ENCODE measurements around the gene CEP72.

The CEP72 gene

DNA sequence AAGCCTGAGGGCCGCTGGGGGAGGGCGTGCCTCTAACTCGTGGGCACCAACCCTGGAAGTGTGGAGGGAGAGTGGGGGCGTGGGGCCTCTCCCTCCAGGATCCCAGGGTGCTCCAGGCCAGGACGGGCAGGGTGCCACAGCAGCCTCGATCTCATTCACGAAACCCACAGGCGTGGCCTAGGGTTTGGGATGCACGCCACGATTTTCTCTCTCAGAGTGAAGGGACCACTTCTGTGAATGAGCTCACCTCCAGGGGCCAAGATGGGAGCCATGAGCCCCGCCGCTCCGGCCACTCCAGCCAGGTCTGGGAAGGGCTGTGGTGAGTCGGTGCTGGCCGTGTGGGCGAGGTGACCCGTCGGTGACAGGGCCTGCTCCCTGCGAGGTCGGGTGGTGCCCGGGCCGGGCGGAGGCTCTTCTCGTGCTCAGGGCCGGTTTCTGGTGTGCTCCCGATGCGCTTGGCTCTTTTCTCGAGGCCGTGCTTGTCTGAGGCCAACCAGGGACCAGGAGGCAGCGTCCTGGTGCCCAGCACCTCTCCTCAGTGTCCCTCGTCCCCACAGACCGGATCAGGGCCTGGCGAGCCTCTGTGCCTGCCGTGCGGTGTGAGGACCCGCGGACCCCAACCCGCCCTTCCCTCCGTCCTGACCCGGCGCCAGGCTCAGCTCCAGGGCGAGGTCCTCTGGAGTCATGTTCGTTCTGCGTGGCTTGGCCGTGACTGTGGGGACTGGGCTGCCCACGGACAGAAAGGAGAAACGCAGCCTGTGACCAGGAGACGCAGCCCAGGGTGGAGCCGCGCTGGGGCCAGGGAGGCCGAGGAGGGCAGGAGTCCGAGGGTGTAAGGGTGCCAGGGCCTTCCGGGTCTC lies 50.0 kb downstream of the CEP72 start:
- DNase-seq = no peak

DNA sequence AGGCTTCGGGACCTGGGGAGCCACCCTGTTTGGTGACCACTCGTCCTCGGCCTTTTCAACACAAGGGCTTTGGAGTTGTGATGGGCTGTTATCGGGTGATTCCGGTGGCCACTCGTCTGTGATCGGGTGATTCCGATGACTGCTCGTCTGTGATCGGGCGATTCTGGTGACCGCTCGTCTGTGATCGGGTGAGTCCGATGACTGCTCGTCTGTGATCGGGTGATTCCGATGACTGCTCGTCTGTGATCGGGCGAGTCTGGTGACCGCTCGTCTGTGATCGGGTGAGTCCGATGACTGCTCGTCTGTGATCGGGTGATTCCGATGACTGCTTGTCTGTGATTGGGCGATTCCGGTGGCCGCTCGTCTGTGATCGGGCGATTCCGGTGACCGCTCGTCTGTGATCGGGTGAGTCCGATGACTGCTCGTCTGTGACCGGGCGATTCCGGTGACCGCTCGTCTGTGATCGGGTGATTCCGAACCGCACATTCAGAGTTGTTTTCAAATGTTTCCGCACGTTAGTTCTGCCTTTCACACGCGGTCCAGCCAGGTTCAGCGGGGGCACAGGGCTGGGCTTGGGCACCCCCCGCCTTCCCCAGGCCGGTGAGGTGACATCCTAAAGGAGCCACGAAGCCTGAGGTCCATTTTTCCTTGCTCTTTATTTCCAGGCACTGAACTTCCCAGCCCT lies 50.8 kb downstream of the CEP72 start:
- DNase-seq = no peak

DNA sequence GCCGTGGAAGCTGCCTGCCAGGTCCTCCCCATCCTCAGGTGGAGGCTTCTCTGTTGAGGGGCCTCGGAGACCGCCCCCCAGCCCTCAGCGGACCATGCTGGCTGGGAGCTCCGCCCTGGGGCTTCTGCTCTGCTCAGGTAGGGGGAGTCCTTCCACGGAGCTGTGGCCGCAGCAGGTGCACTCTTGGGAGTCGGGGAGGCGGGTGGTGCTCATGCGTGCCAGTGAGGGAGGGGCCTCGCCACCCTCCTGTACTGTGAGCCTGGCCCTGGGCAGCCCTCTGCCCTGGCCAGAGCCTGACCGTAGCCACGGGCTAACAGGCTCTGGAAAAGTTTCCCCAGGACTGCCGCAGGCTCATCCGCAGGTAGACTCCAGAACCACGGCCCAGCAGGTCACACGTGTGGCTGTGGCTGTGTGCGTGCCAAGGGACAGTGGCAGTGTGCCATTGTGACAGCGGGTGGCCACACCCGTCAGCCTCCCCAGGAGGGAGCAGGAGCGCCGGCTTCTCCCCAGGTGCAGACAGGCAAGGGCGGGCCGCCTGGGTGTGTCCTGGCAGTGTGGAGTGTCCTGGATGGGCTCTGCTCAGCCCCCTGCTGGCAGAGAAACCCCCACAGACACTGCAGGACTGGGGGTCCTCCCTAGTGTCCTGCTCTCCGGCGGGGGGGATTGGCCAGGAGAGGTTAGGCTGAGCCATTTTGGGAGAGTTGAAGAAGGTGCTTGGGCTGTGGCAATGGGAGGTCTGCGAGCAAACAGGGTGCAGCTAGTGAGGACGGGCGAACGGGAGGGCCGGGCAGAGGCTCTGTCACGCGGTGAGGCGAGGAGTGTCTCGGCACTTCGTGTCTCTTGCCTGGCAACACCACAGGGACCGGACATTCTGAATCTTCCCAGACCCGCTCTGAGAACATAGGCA lies 51.5 kb downstream of the CEP72 start:
- DNase-seq = no peak

DNA sequence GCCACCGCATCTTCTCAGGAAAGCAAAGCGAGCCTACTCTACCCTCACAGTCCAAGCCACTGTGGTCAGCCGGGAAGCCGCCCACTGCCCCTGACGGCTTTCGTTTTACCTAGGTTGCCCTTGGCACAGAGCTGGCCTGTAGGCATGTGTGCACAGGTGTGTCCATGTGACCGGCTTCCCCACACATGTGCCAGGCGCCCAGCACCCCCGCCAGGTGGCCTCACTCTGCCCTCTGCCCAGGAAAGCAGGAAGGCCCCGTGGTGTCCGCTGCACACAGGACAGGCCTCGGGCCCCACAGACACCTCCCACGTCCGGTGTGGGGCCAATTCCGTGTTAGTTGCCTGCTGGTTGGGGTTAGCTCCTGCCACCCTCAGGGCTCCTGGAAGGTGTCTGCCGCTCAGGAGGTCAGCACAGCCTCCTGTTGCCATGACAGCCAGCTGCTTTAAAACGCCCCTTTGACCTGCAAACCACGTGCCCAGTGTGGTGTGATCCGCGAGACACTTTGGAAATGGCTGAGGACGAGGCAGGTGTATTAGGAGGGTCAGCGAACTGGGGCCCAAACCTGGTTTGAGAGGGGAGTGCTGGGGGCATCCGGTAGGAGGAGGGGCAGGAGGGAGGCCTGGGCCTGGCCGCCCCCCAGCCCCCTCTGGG lies 52.3 kb downstream of the CEP72 start:
- no peak for DNase-seq

DNA sequence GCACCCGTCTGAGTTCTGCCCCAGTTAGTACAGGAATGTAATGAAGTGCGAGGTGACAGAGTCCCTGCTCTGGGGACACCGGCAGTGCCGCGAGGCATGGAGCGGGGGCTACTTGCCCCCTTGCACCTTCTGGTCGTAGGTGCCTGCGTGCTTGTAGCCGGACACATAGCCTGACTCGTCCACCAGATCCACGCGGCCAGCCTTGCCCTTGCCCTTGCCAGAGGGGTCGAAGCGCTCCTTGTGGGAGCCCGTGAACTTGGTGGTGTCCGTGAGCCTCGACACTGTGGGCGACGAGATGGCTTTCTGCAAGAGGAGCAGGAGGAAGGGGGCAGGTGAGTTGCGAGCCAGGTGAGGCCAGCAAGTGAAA lies 52.8 kb downstream of the CEP72 start:
- DNase-seq = no peak

DNA sequence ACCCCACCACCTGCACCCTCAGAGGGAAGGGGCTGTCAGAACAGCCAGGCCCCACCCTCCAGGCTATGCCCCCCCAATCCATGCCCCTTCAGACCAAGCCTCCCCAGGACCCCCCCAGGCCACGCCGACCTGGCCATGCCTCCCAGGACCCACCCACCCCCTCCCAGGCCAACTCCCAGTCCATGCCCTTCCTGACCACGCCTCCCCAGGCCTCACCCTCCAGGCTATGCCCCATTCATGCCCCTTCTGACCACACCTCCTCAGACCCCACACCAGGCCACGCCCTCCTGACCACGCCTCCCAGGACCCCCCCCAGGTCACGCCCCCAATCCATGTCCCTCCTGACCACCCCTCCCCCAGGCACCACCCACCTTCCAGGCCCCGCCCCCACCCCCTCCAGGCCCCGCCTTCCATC lies 53.4 kb downstream of the CEP72 start:
- DNase-seq = no peak

DNA sequence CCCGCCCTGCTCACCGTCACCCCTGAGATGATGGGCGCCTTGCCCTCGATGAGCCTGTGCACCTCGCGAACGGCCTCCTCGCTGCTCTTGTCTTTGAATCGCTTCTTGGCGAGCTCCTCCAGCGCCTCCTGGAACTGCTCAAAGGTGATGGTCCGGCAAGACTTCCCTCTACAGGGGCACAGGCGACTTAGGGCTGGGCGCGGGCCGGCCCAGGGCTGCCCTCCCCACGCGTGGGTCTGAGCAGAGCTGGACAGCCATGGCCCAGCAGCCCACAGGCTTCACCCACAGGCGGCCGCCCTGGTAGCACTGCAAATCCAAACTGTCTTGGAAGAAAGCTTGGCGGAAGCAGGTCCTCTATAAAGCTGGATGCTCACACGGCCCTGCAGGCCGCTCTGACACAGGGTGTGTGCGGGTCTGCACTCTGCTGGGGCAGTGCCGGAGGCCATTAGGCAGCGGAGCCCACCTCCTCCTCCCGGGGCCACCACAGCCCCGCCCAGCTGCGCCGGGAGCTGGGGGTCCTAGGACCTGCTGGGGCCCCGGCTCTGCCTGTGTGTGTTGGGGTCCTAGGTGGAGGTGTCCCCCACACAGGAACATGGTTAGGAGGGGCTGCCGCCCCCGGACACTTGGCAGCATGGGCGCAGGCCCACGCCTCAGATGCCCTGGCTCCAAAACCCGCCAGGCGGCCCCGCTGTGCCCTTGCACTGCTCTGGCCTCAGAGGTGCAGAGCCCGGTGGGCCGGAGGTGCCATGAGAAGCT lies 54.0 kb downstream of the CEP72 start:
- DNase-seq = no peak

DNA sequence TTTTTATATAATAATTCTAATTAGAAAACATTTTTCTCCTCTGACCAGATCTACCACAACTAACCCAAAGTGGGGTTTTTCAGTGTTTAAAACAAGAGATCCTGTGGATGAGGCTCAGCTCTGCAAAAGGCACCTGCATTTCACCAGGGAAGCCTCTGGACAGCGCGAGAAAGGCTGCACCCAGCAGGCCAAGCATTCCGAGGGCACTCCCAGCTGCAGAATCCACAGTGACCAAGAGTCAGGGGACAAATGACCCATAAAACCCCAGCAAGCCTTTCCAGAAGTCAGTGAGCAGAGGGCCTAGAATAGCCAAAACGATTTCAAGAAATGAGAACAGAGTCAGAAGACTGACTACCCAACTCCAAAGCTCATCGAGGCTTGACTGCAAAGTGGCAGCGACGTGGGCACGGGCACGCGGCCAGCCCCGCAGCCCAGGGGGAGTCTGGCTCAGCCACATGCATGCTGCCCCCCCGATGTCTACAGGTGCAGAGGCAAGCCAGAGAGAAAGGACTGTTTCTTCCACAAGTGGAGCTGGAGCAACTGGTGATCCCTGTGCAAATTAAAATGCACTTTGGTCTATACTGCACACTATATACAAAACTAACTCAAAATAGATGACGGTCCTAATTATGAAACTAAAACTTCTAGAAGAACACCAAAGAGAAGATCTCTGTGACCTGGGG lies 54.8 kb downstream of the CEP72 start:
- DNase-seq = no peak

DNA sequence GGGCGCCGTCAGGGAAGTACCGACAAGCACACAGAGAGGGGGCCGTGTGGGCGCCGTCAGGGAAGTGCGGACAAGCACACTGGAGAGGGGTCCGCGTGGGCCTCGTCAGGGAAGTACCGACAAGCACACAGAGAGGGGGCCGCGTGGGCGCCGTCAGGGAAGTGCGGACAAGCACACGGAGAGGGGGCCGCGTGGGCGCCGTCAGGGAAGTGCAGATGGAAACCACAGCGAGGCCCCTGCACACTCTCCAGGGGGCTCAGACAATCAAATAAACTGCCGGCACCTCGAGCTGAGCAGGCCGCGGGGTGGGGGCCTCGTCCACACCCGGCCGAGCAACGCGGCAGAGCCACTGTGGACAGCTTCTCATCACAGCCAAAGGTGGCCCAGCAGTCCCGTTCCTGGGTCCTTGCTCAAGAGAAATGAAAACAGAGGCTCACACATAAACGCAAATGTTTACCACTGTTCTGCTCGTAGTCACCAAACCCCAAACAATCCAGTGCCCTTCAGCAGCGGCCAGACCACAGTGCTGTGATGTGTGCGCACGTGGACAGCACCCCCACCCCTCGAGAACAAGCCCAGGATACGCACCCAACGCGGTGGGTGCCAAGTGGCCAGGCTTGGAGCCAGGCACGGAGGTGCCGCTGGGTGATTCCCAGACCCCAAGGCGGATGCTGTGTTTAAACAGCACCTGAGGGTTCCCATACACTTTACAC lies 56.3 kb downstream of the CEP72 start:
- DNase-seq = no peak

DNA sequence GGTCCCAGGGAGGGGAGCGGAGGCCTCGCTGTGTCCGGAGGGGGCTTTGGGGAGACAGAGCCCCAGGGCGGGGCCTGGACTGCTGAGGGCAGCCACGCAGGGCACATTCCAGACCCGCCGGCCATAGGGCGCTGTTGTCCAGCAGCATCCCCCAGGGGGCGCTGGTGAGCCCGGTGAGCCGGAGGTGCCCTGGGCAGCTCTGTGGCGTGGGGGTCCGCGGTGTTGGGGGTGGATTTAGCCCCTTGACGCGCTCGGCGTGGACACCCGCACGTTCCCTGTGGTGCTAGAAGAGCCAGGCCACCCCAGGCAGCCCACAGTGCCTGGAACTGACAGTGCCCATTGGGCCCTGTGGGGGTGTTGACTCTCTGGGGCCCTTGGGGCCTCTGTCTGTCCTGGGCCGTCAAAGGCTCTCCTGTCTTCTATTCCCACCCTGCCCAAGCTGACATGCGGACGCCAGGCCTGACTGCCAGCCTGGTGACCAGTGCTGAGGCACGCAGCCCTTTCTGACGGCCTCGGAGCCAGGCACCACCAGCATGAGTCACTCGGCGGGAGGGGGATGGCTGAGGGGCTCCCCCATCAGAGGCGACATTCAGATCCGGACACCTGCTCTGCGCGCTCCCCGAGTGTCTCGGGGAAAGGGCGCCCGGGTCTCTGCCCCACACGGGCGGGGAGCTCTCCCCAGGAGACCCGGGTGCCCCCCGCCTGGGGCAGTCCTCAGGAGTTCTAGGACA lies 57.1 kb downstream of the CEP72 start:
- DNase-seq = no peak

DNA sequence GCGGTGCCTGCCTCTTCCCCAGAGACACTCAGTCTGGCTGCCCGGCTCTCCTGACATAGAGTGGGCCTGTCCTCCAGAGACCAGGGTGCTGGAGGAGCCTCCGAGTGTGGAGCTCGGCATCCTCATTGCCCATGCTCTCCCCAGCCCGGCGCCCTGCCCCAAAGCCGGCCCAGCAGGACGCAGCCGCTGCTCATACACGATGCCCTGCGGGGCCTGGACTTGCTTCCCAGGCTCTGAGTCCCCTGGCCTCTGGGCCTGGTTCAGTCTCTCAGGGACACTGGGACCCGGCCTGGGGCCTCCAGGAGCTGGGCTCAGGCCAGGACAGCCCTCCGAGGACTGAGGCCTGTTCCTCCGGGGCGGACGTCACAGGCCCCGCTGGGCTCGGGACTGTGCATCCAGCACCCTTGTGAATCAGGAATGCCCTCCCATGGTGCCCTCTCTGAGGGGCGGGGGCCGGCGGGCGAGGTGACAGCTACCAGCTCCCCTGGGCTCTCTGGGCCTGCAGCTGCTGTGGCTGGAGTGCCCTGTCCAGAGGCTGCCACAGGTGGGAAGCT lies 57.8 kb downstream of the CEP72 start:
- DNase-seq = no peak

DNA sequence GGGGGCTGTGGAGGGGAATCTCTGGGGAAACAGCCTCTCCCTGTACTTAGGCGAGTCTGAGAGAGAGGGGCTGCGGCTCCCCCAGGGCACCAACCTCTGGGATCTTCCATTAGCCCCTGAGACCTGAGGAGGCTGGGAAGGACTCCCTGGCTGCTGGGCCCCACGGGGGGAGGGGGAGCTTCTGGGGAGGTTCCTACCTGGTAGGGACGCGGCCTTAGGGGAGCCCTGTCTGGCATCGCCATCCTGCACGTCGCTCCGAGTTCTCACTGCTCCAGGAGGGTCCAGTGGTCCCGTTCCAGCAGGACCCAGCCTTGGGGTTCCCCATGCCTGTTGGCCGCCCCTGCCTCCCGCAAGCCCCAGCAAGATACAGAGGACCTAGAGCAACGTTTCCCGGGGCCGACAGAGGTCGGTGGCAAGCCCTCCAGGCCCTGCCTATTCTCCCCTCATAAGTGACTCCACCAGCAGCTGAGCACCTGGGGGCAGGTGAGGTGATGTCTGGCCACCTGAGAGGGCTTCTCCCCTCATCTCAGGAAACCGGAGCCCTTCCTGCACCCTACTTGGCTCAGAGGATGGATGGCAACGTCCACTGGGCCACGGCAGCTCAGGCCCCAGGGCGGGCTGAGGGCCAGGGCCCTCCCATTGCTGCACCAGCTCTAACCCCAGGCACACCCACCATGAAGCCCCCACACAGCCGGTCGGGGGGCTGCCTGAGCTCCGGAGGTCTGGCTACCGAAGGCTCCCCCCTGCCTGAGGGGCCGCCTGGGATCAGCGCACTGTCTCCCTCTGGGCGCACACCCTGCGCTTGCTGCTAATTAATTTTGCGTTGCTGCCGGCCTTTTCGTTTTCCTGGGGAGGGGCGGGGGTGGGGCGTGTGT lies 58.5 kb downstream of the CEP72 start:
- no peak for DNase-seq

DNA sequence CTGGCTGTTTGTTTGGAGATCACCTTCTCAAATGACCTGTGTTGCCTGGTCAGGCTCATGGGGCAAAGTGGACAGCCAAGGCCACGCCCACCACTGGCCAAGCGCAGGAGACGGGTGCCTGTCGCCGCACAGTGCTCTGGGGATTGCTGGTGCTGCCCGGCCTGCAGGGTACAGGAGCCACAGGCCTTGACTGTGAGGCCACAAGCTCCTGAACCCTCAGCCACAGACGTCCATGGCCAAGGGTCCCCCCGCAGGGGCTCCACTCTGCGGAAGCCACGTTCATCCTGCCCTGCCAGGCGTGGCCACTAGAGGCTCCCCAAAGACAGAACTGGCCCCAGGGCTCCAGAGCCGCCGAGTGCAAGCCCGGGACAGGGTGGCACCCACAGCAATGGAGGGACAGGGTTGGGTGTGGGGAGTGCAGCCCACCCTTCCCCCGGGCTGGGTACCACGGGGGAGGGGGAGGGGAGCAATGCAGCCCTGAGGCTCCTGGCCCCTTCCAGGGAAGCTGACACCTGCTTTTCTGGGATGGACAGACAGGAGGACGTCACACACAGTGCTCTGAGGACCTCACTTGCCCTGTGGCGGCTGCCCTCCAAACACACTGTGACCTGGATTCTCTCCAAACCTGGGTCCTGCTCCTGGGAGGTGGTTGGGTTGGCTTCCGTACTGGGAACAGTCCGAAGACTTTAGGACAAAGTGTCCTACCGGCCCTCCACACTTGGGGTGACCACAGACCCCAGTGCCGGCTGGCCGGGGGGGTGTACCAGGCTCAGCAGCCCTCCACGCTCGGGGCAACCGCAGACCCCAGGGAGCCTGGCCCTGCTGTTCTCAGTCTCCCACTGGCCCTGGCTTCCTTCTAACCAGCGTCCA lies 59.6 kb downstream of the CEP72 start:
- DNase-seq = no peak

DNA sequence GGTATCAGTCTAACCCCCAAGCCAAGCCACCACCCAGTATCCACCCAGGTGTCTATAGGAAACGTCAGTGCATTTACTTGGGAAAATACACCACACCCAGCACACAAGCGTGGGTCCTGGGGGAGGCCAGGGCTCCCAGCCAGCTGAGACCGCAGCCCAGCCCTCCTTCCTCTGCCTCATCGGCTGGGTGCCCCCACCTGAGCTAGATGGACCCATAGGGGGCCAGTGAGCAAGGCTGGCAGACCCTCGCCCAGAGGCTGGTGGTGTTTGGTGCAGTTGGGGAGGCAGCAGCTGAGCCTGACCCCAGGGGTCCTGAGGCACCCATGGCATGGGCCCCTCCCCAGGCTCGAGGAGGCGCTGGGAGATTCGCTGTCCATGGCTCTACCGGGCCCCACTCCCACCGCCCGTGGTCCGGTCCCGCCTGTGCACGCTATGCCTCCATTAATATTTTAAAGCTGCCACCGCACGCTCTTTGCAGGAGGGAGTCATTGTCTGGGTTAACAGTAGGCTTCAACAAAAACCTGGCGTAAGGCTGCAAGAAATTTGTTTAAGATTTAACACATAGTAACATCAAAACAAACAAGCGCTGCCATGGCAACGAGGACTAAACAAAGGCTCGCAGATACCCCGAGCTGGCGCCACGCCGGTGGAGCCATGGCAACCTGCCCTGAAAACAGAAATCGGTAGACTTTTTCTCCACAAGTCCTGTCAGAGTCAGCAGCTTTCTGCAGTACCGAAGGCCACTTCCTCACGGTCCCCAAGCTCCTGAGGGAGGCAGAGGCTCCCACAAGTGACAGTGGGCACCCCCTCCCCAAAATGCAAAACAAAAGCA lies 60.4 kb downstream of the CEP72 start:
- DNase-seq = peak; percentile 25

DNA sequence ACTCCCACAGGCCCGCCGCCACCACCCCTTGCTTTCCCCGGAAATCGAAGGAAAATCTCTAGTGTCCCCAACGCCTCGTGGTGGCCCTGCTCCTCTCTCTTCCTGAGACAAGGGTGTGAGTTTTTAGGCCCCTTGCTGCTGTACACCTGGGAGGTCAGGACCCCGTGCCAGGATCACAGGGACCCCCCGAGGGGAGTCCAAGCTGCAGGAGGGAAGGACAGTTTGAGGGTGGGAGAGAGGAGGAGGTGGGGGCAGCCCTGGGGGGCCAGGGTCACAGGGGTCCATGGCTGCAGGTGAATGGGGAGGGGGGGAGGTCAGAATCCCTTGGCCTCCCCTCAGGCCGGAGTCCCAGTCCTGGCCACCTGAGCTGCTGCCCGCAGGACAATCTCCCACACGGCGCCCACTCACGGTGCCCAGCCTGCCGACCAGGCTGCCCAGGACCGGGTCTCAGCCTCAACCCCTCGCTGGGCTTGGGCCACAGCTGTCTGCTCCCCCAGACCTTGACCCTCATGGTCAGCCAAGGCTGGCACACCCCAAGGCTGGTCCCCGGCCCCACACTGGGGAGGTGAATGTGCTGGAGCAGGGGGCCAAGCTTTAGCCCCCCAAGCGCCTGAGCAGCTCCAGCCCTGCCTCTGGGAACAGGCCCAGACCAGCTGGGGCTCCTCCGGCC lies 61.2 kb downstream of the CEP72 start:
- DNase-seq = no peak

Data from GF-D8 (cell line).